Lower leg skin (tissue), 3 donors: ENCODE data around the gene USP40.

ENCODE experiments used
- POLR2A ChIP-seq, 2 donors: fragments of 450-650 bp; IDR thresholded peaks; one replicate each; pipeline ENCODE4 v1.6.1; 2016 to 2017; ENCODE audit warnings: antibody characterized with exemption in 2 of 2, mild to moderate bottlenecking in 1 of 2, moderate library complexity in 1 of 2
- TF ChIP-seq, protein P1 (sequence below), 3 donors: fragments of 450-650 bp; IDR thresholded peaks; one replicate each; pipeline ENCODE4 v1.5.1; 2016; ENCODE audit warnings: antibody characterized with exemption in 3 of 3, mild to moderate bottlenecking in 3 of 3, moderate library complexity in 2 of 3

DNA sequence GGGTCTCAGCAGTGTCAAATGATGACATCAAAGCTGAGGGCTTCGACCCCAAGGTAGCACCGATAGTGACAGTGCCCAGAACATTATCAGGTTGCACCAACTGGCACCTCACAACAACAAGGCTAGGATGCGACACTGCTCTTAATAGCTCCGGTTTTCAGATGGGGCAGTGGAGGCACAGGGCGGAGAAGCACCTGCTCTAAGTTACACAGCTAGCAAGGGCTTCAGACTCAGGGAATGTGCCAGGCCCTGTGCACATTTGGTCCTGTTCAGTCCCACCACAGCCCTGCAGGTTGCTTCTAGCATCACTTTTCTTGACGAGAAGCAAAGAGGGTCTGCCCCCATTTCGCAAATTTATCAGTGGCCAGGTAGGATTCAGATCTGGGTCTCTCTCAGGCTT, 138.1 kb downstream of the USP40 start:
- TF ChIP-seq, protein P1, sequence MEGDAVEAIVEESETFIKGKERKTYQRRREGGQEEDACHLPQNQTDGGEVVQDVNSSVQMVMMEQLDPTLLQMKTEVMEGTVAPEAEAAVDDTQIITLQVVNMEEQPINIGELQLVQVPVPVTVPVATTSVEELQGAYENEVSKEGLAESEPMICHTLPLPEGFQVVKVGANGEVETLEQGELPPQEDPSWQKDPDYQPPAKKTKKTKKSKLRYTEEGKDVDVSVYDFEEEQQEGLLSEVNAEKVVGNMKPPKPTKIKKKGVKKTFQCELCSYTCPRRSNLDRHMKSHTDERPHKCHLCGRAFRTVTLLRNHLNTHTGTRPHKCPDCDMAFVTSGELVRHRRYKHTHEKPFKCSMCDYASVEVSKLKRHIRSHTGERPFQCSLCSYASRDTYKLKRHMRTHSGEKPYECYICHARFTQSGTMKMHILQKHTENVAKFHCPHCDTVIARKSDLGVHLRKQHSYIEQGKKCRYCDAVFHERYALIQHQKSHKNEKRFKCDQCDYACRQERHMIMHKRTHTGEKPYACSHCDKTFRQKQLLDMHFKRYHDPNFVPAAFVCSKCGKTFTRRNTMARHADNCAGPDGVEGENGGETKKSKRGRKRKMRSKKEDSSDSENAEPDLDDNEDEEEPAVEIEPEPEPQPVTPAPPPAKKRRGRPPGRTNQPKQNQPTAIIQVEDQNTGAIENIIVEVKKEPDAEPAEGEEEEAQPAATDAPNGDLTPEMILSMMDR (IDR thresholded peaks at IDR 0.05) = no peak
- no peak for TF ChIP-seq POLR2A (IDR thresholded peaks at IDR 0.05)
